ENCODE data around the gene AARS2.

DNA sequence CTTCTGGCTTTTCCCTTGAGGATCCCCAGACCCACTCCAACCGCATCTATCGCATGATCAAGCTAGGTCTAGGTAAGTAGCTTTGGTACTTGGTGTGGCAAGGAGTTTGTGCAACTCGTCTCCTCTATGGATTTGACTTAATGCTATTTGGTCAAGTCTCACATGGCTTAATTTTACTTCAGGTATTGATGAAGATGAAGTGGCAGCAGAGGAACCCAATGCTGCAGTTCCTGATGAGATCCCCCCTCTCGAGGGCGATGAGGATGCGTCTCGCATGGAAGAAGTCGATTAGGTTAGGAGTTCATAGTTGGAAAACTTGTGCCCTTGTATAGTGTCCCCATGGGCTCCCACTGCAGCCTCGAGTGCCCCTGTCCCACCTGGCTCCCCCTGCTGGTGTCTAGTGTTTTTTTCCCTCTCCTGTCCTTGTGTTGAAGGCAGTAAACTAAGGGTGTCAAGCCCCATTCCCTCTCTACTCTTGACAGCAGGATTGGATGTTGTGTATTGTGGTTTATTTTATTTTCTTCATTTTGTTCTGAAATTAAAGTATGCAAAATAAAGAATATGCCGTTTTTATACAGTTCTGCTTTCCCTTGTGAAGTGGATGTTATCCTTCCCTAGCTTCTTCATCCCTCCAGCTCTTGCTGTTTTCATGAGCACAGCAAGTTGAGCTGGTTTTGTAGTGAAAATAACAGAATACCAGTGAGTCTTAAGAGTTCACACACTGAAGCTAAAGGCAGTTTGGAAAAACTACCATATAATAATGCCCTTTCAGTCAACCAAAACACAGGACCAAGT lies 59.6 kb downstream of the AARS2 start:
- TF ChIP-seq, protein P1, sequence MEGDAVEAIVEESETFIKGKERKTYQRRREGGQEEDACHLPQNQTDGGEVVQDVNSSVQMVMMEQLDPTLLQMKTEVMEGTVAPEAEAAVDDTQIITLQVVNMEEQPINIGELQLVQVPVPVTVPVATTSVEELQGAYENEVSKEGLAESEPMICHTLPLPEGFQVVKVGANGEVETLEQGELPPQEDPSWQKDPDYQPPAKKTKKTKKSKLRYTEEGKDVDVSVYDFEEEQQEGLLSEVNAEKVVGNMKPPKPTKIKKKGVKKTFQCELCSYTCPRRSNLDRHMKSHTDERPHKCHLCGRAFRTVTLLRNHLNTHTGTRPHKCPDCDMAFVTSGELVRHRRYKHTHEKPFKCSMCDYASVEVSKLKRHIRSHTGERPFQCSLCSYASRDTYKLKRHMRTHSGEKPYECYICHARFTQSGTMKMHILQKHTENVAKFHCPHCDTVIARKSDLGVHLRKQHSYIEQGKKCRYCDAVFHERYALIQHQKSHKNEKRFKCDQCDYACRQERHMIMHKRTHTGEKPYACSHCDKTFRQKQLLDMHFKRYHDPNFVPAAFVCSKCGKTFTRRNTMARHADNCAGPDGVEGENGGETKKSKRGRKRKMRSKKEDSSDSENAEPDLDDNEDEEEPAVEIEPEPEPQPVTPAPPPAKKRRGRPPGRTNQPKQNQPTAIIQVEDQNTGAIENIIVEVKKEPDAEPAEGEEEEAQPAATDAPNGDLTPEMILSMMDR (IDR thresholded peaks at IDR 0.05; ENCODE audit: low read length), result peak; percentile 63
- no peak for TF ChIP-seq EZH2 (IDR thresholded peaks at IDR 0.05; ENCODE audit: borderline replicate concordance, low read length)

All from OCI-LY1 (cell line).